PFSK-1 (cell line): ENCODE results near the gene TNFRSF21.

Source experiments
- FOXP2 ChIP-seq: optimal IDR thresholded peaks from 2 replicates; pipeline ENCODE3; 2011; ENCODE audit warnings: borderline replicate concordance, control low read depth, inconsistent platforms; ENCODE audit not compliant: insufficient read depth; ENCODE audit errors: extremely low read length, extremely low read depth
- POLR2AphosphoS5 ChIP-seq: IDR thresholded peaks from 2 replicates; pipeline ENCODE4 v1.6.1; 2012; ENCODE audit warnings: low read depth, mild to moderate bottlenecking, control low read depth, low read length, moderate library complexity
- SIN3A ChIP-seq: IDR thresholded peaks from 2 replicates; pipeline ENCODE4 v1.6.1; 2012; ENCODE audit warnings: mild to moderate bottlenecking, low read length, moderate library complexity, borderline replicate concordance; ENCODE audit not compliant: insufficient read depth
- TAF1 ChIP-seq: IDR thresholded peaks from 2 replicates; pipeline ENCODE4 v1.6.1; 2012; ENCODE audit warnings: low read length, control low read depth, borderline replicate concordance; ENCODE audit not compliant: insufficient read depth
- TF ChIP-seq, protein P1 (sequence below), 2 experiments: IDR thresholded peaks; 2 replicates each; pipeline versions ENCODE4 v1.6.1 to v1.8.0; 2011 to 2012; ENCODE audit warnings: low read depth in 2 of 2, low read length in 2 of 2, control low read depth in 1 of 2, inconsistent platforms in 1 of 2, mild to moderate bottlenecking in 1 of 2, moderate library complexity in 1 of 2; ENCODE audit not compliant: insufficient read depth in 1 of 2

TNFRSF21 gene

DNA sequence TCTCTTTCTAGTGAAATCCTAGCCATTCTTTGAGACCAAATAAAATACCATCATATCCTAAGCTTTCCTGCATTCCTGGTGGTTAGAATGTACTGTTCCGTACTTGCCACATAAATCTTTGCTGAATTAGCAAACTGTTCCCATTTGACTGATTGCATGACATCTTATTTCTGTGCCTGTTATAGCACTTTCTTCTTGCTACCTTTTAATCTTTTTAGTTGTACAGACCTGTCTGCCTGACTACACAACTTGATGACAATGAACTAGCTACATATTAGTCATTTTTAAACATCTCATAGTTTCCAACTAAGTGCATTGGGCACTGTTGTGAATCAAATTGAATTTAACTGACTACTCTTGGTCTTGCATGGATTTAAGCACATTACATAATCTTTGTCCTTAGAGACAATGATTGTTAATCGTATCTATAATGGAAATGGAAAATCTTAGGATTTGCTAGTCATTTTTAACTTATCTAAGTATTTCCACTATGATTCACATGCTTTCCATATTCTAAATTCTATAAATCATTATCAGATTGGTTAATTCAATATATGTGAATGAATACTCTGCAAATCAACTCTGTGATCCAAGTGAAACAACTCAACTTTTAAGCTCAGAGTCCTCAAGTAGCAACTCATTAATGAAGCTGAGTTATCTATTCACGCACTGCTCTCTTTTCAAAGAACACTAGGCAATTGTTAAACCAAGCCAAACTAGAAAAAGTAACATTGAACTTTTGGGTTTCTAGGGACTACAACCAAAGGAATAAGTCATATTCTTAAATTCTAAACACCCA lies 109.0 kb downstream of the TNFRSF21 start:
- TF ChIP-seq POLR2AphosphoS5 = no peak
- no peak for TF ChIP-seq TAF1
- TF ChIP-seq, protein P1, sequence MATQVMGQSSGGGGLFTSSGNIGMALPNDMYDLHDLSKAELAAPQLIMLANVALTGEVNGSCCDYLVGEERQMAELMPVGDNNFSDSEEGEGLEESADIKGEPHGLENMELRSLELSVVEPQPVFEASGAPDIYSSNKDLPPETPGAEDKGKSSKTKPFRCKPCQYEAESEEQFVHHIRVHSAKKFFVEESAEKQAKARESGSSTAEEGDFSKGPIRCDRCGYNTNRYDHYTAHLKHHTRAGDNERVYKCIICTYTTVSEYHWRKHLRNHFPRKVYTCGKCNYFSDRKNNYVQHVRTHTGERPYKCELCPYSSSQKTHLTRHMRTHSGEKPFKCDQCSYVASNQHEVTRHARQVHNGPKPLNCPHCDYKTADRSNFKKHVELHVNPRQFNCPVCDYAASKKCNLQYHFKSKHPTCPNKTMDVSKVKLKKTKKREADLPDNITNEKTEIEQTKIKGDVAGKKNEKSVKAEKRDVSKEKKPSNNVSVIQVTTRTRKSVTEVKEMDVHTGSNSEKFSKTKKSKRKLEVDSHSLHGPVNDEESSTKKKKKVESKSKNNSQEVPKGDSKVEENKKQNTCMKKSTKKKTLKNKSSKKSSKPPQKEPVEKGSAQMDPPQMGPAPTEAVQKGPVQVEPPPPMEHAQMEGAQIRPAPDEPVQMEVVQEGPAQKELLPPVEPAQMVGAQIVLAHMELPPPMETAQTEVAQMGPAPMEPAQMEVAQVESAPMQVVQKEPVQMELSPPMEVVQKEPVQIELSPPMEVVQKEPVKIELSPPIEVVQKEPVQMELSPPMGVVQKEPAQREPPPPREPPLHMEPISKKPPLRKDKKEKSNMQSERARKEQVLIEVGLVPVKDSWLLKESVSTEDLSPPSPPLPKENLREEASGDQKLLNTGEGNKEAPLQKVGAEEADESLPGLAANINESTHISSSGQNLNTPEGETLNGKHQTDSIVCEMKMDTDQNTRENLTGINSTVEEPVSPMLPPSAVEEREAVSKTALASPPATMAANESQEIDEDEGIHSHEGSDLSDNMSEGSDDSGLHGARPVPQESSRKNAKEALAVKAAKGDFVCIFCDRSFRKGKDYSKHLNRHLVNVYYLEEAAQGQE (IDR thresholded peaks at IDR 0.05; ENCODE audit: insufficient read depth in 1 of 2, low read depth in 2 of 2, low read length in 2 of 2) = no peak
- TF ChIP-seq FOXP2 = no peak
- no peak for TF ChIP-seq SIN3A

DNA sequence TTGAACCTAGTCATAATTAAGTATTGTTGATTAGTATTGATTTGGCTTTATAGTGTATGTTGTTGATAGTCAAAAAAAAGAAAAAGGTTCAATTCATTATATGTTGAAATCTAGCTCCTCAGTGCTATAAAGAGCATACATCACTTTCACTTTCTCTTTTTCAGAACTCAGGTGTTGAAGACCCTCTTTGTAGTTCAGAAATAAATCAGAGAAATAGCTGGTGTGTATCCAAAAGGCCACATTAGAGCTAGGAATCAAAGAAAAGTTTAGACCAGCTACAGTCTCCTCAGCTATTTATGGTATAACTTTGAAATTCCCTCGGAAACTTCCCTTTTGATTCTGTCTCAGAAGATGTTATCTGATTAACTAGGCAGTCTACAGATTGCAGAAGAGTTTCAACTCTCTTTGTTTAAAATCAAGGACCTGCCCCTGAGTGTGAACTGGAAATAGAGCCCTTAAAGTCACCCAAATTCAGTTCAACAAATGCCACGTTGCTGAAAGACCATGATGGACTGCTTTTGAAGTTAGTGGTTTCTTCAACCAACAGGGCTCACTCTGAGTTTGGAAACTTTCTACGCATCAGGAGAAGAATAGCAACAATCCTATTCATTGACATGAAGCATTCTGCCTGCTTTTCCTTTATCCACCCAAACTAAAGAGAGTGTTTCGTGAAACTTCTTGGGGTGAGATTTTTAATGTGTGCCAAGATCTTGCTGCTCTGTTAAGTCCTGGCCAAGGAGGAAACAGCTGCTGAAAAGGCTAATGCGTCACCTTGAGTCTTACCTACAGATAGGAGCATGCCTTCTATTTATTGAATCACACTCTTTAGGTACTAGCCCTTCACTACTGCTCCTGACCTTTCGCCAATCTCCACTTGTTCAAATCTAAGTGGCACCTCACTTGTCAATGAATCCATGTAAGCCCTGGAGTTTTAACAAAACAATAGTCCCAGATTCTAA lies 111.7 kb downstream of the TNFRSF21 start:
- TF ChIP-seq, protein P1 (IDR thresholded peaks at IDR 0.05; ENCODE audit: insufficient read depth in 1 of 2, low read depth in 2 of 2, low read length in 2 of 2) = no peak
- no peak for TF ChIP-seq FOXP2
- no peak for TF ChIP-seq SIN3A
- TF ChIP-seq TAF1 = no peak
- no peak for TF ChIP-seq POLR2AphosphoS5

DNA sequence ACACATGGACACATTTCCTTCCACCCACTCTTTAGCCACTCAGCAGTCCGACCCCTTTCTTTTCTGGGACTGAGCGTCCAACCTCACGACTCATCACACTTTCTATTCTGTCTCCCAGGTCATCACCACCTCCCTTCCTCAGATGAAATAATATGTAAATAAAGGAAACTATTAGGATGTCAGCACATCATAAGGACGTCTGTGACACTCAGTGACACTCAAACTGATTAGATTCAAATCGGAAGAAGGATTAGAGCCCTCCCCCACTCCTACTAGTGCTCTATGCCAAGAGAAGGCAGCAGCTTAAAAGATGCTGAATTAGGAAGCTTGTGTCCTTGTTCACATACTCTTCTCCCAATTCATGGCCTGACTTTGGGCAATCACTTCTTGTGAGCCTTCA lies 113.6 kb downstream of the TNFRSF21 start:
- TF ChIP-seq, protein P1 (IDR thresholded peaks at IDR 0.05; ENCODE audit: insufficient read depth in 1 of 2, low read depth in 2 of 2, low read length in 2 of 2) = no peak
- TF ChIP-seq POLR2AphosphoS5 = no peak

DNA sequence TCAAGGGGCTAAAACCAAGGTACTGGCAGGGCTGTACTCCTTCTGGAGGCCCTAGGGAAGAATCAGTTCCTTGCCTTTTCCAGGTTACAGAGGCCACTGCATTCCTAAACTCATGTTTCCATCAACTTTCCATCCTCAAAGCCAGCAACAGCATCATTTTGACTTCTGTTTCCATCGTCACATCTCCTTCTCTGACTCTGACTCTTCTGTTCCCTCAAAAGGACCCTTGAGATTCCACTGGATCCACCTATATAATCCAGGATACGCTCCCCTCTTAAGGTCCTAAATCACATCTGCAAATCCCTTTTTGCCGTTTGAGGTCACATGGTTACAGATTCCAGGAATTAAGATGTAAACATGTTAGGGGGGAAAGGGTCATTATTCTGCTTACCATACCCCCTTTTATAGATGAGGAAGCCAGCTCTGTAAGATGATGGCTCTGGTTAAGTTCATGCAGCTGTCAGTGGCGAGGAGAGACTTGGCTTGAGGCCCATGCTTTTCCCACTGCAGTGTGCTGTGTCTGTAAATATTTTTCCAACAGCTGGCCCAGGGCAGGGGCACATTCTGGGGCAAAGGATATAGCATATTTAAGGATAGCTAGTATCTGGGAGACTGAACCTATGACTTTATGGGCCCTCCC lies 114.6 kb downstream of the TNFRSF21 start:
- TF ChIP-seq FOXP2 (no peak), SIN3A (no peak), TAF1 (no peak), POLR2AphosphoS5 (no peak)
- TF ChIP-seq, protein P1 (IDR thresholded peaks at IDR 0.05; ENCODE audit: insufficient read depth in 1 of 2, low read depth in 2 of 2, low read length in 2 of 2) = no peak
